ENCODE data around the gene LDAF1.

LDAF1 gene

GRCh38 chr16:21120976-21121520, 37.4 kb upstream of the LDAF1 start:
- Histone ChIP-seq H3K27me3 (ENCODE audit: insufficient read depth, poor library complexity, severe bottlenecking) (no peaks in the 10 kb centered on the region), H3K4me3 (replicated peaks; ENCODE audit: insufficient read depth, low read length) (no peak overlapping the region), H3K27ac (replicated peaks) (no peak overlapping the region)
- DNase-seq (ENCODE audit: low read depth in 1 of 2, low spot score in 1 of 2), result no peak
- TF ChIP-seq CTCF (IDR thresholded peaks at IDR 0.05; ENCODE audit: insufficient read depth, low read length) (no peak), REST (IDR thresholded peaks at IDR 0.05; ENCODE audit: insufficient replicate concordance, low read depth) (no peak), POLR2AphosphoS5 (IDR thresholded peaks at IDR 0.05; ENCODE audit: low read depth) (no peak), GABPA (IDR thresholded peaks at IDR 0.05; ENCODE audit: low read depth) (no peak), SPI1 (IDR thresholded peaks at IDR 0.05; ENCODE audit: borderline replicate concordance, low read depth) (no peak)

GRCh38 chr16:21125191-21125590, 33.3 kb upstream of the LDAF1 start:
- TF ChIP-seq POLR2AphosphoS5 (IDR thresholded peaks at IDR 0.05; ENCODE audit: low read depth) (no peak), GABPA (IDR thresholded peaks at IDR 0.05; ENCODE audit: low read depth) (no peak), CTCF (IDR thresholded peaks at IDR 0.05; ENCODE audit: insufficient read depth, low read length) (no peak), SPI1 (IDR thresholded peaks at IDR 0.05; ENCODE audit: borderline replicate concordance, low read depth) (no peak), REST (IDR thresholded peaks at IDR 0.05; ENCODE audit: insufficient replicate concordance, low read depth) (no peak)
- Histone ChIP-seq H3K4me3 (replicated peaks; ENCODE audit: insufficient read depth, low read length) (no peak overlapping the region), H3K27ac (replicated peaks) (no peak overlapping the region), H3K27me3 (ENCODE audit: insufficient read depth, poor library complexity, severe bottlenecking) (no peaks in the 10 kb centered on the region)
- DNase-seq (ENCODE audit: low read depth in 1 of 2, low spot score in 1 of 2), result no peak

GRCh38 chr16:21126518-21126917, 32.0 kb upstream of the LDAF1 start:
- Histone ChIP-seq H3K27ac (replicated peaks) (no peak overlapping the region), H3K27me3 (ENCODE audit: insufficient read depth, poor library complexity, severe bottlenecking) (no peaks in the 10 kb centered on the region), H3K4me3 (replicated peaks; ENCODE audit: insufficient read depth, low read length) (no peak overlapping the region)
- DNase-seq (ENCODE audit: low read depth in 1 of 2, low spot score in 1 of 2), result no peak
- TF ChIP-seq SPI1 (IDR thresholded peaks at IDR 0.05; ENCODE audit: borderline replicate concordance, low read depth) (no peak), GABPA (IDR thresholded peaks at IDR 0.05; ENCODE audit: low read depth) (no peak), CTCF (IDR thresholded peaks at IDR 0.05; ENCODE audit: insufficient read depth, low read length) (no peak), REST (IDR thresholded peaks at IDR 0.05; ENCODE audit: insufficient replicate concordance, low read depth) (no peak), POLR2AphosphoS5 (IDR thresholded peaks at IDR 0.05; ENCODE audit: low read depth) (no peak)
